ENCODE data around the gene ITPK1.

Gene ITPK1

GRCh38 chr14:92991536-92991935 lies 124.2 kb downstream of the ITPK1 start:
- Histone ChIP-seq H4K20me1 (ENCODE audit: insufficient read depth, low read length) (no peaks in the 10 kb centered on the region), H3K79me2 (ENCODE audit: low read length) (no peaks in the 10 kb centered on the region)

GRCh38 chr14:92990456-92991430 lies 125.0 kb downstream of the ITPK1 start:
- Histone ChIP-seq H3K36me3 (replicated peaks; ENCODE audit: low read depth, low read length) (no peaks in the 10 kb centered on the region), H3K27ac (ENCODE audit: low read length) (no peak overlapping the region)

More at GRCh38 chr14:92991536-92991935, 124.2 kb downstream of the ITPK1 start:
- H3K4me1 ChIP-seq (ENCODE audit: low read length) = no peaks in the 10 kb centered on the region
- TF ChIP-seq EZH2phosphoT487 (IDR thresholded peaks at IDR 0.05; ENCODE audit: low read depth) (no peak), CTCF (IDR thresholded peaks at IDR 0.05; ENCODE audit: low read depth, low read length) (no peak)
- H2AFZ ChIP-seq (ENCODE audit: low read depth, low read length) = no peak overlapping the region
- H3K9me3 ChIP-seq (ENCODE audit: insufficient read depth, low read length) = no peaks in the 10 kb centered on the region
- H3K4me3 ChIP-seq (ENCODE audit: low read length) = no peak overlapping the region
- no peak overlapping the region for H3K27ac ChIP-seq (ENCODE audit: low read length)
- H3K9ac ChIP-seq (ENCODE audit: low read length) = no peak overlapping the region
- H3K4me2 ChIP-seq (ENCODE audit: low read length) = no peak overlapping the region
- H3K27me3 ChIP-seq (ENCODE audit: low read depth, low read length) = no peaks in the 10 kb centered on the region
- H3K36me3 ChIP-seq (replicated peaks; ENCODE audit: low read depth, low read length) = no peaks in the 10 kb centered on the region

GRCh38 chr14:92988786-92989755 lies 126.7 kb downstream of the ITPK1 start:
- TF ChIP-seq CTCF (IDR thresholded peaks at IDR 0.05; ENCODE audit: low read depth, low read length) = no peak
- TF ChIP-seq EZH2phosphoT487 (IDR thresholded peaks at IDR 0.05; ENCODE audit: low read depth) = no peak
- Histone ChIP-seq H3K4me2 (ENCODE audit: low read length) (no peak overlapping the region), H4K20me1 (ENCODE audit: insufficient read depth, low read length) (no peaks in the 10 kb centered on the region), H3K9ac (ENCODE audit: low read length) (no peak overlapping the region), H3K27ac (ENCODE audit: low read length) (no peak overlapping the region), H3K4me3 (ENCODE audit: low read length) (no peak overlapping the region), H3K36me3 (replicated peaks; ENCODE audit: low read depth, low read length) (no peaks in the 10 kb centered on the region), H3K4me1 (ENCODE audit: low read length) (no peaks in the 10 kb centered on the region), H3K79me2 (ENCODE audit: low read length) (no peaks in the 10 kb centered on the region), H3K27me3 (ENCODE audit: low read depth, low read length) (no peaks in the 10 kb centered on the region), H2AFZ (ENCODE audit: low read depth, low read length) (no peak overlapping the region), H3K9me3 (ENCODE audit: insufficient read depth, low read length) (no peaks in the 10 kb centered on the region)

More at GRCh38 chr14:92990456-92991430, 125.0 kb downstream of the ITPK1 start:
- Histone ChIP-seq H2AFZ (ENCODE audit: low read depth, low read length) (no peak overlapping the region), H4K20me1 (ENCODE audit: insufficient read depth, low read length) (no peaks in the 10 kb centered on the region), H3K27me3 (ENCODE audit: low read depth, low read length) (no peaks in the 10 kb centered on the region), H3K9ac (ENCODE audit: low read length) (no peak overlapping the region), H3K79me2 (ENCODE audit: low read length) (no peaks in the 10 kb centered on the region), H3K9me3 (ENCODE audit: insufficient read depth, low read length) (no peaks in the 10 kb centered on the region), H3K4me3 (ENCODE audit: low read length) (no peak overlapping the region), H3K4me1 (ENCODE audit: low read length) (no peaks in the 10 kb centered on the region), H3K4me2 (ENCODE audit: low read length) (no peak overlapping the region)
- TF ChIP-seq CTCF (IDR thresholded peaks at IDR 0.05; ENCODE audit: low read depth, low read length) = no peak
- TF ChIP-seq EZH2phosphoT487 (IDR thresholded peaks at IDR 0.05; ENCODE audit: low read depth) = no peak
